ENCODE measurements around the gene PSMC4.

The PSMC4 gene

DNA sequence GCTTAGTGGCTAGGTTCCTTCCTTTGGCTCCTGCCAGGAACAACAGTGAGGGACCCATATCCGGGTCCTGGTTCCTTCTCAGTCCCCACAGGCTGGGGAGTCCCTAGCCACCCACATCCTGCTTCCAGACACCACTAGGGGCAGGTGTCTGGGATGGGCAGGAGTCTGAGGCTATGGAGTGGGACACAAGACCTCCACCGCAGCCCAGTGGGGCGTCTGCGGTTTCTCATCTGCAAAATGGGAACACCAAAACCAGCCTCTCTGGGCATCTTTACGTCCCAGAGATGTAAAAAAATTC, 35.7 kb upstream of the PSMC4 start:
- no peak for TF ChIP-seq ZNF70 (CRISPR knock-in tag; IDR thresholded peaks at IDR 0.05)
- TF ChIP-seq, protein P1, sequence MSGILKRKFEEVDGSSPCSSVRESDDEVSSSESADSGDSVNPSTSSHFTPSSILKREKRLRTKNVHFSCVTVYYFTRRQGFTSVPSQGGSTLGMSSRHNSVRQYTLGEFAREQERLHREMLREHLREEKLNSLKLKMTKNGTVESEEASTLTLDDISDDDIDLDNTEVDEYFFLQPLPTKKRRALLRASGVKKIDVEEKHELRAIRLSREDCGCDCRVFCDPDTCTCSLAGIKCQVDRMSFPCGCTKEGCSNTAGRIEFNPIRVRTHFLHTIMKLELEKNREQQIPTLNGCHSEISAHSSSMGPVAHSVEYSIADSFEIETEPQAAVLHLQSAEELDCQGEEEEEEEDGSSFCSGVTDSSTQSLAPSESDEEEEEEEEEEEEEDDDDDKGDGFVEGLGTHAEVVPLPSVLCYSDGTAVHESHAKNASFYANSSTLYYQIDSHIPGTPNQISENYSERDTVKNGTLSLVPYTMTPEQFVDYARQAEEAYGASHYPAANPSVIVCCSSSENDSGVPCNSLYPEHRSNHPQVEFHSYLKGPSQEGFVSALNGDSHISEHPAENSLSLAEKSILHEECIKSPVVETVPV (CRISPR knock-in tag; IDR thresholded peaks at IDR 0.05) = no peak
- no peak for TF ChIP-seq GLIS3 (CRISPR knock-in tag; IDR thresholded peaks at IDR 0.05)
- TF ChIP-seq TCF4 (CRISPR knock-in tag; IDR thresholded peaks at IDR 0.05; ENCODE audit: borderline replicate concordance) = no peak
- no peak for TF ChIP-seq SNAI2 (CRISPR knock-in tag; IDR thresholded peaks at IDR 0.05)
- no peak for TF ChIP-seq BACH2 (CRISPR knock-in tag; IDR thresholded peaks at IDR 0.05; ENCODE audit: borderline replicate concordance)
- TF ChIP-seq, protein P2, sequence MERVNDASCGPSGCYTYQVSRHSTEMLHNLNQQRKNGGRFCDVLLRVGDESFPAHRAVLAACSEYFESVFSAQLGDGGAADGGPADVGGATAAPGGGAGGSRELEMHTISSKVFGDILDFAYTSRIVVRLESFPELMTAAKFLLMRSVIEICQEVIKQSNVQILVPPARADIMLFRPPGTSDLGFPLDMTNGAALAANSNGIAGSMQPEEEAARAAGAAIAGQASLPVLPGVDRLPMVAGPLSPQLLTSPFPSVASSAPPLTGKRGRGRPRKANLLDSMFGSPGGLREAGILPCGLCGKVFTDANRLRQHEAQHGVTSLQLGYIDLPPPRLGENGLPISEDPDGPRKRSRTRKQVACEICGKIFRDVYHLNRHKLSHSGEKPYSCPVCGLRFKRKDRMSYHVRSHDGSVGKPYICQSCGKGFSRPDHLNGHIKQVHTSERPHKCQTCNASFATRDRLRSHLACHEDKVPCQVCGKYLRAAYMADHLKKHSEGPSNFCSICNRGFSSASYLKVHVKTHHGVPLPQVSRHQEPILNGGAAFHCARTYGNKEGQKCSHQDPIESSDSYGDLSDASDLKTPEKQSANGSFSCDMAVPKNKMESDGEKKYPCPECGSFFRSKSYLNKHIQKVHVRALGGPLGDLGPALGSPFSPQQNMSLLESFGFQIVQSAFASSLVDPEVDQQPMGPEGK (CRISPR knock-in tag; IDR thresholded peaks at IDR 0.05; ENCODE audit: borderline replicate concordance) = no peak
- TF ChIP-seq RARB (CRISPR knock-in tag; IDR thresholded peaks at IDR 0.05) = no peak
- TF ChIP-seq ISL1 (CRISPR knock-in tag; IDR thresholded peaks at IDR 0.05) = no peak
- TF ChIP-seq ZNF565 (CRISPR knock-in tag; conservative IDR thresholded peaks at IDR 0.05; ENCODE audit: low read depth) = no peak
- TF ChIP-seq ESRRG (CRISPR knock-in tag; IDR thresholded peaks at IDR 0.05) = no peak
- no peak for ATAC-seq

DNA sequence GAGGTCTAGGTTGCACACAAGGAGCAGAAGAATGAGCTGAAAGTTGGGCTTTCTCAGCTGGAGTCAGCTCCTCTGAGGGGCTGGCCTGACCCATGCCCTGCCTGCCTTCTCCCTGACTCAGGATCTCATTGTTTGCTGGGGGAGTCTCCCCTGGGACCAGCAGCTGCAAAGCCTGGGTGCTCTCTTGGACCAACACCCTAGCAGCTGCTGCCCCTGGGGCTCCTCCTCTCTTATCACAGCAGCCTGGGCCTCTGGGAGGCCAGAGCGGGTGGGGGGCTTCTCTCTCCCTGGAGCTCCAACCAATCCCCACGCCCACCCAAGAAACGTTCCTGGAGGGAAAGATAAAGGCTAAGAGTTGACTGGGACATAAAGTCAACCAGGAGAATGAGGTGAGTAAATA, 34.9 kb upstream of the PSMC4 start:
- TF ChIP-seq ZFP3 (CRISPR knock-in tag; IDR thresholded peaks at IDR 0.05) = no peak
- TF ChIP-seq, protein P2 (CRISPR knock-in tag; IDR thresholded peaks at IDR 0.05; ENCODE audit: borderline replicate concordance) = no peak
- TF ChIP-seq ESRRG (CRISPR knock-in tag; IDR thresholded peaks at IDR 0.05) = no peak
- no peak for TF ChIP-seq SNAI2 (CRISPR knock-in tag; IDR thresholded peaks at IDR 0.05)
- no peak for TF ChIP-seq BACH2 (CRISPR knock-in tag; IDR thresholded peaks at IDR 0.05; ENCODE audit: borderline replicate concordance)
- no peak for TF ChIP-seq ZC3H10 (CRISPR knock-in tag; IDR thresholded peaks at IDR 0.05)
- no peak for TF ChIP-seq ZNF70 (CRISPR knock-in tag; IDR thresholded peaks at IDR 0.05)
- no peak for TF ChIP-seq TCF4 (CRISPR knock-in tag; IDR thresholded peaks at IDR 0.05; ENCODE audit: borderline replicate concordance)
- no peak for TF ChIP-seq ZFP30 (CRISPR knock-in tag; IDR thresholded peaks at IDR 0.05)
- no peak for TF ChIP-seq CSDC2 (CRISPR knock-in tag; IDR thresholded peaks at IDR 0.05)
- TF ChIP-seq, protein P3, sequence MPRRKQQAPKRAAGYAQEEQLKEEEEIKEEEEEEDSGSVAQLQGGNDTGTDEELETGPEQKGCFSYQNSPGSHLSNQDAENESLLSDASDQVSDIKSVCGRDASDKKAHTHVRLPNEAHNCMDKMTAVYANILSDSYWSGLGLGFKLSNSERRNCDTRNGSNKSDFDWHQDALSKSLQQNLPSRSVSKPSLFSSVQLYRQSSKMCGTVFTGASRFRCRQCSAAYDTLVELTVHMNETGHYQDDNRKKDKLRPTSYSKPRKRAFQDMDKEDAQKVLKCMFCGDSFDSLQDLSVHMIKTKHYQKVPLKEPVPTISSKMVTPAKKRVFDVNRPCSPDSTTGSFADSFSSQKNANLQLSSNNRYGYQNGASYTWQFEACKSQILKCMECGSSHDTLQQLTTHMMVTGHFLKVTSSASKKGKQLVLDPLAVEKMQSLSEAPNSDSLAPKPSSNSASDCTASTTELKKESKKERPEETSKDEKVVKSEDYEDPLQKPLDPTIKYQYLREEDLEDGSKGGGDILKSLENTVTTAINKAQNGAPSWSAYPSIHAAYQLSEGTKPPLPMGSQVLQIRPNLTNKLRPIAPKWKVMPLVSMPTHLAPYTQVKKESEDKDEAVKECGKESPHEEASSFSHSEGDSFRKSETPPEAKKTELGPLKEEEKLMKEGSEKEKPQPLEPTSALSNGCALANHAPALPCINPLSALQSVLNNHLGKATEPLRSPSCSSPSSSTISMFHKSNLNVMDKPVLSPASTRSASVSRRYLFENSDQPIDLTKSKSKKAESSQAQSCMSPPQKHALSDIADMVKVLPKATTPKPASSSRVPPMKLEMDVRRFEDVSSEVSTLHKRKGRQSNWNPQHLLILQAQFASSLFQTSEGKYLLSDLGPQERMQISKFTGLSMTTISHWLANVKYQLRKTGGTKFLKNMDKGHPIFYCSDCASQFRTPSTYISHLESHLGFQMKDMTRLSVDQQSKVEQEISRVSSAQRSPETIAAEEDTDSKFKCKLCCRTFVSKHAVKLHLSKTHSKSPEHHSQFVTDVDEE (CRISPR knock-in tag; IDR thresholded peaks at IDR 0.05) = no peak
- TF ChIP-seq, protein P1 (CRISPR knock-in tag; IDR thresholded peaks at IDR 0.05) = no peak
- no peak for TF ChIP-seq ARNTL (CRISPR knock-in tag; IDR thresholded peaks at IDR 0.05; ENCODE audit: borderline replicate concordance, low read depth)
- TF ChIP-seq PPARA (CRISPR knock-in tag; IDR thresholded peaks at IDR 0.05; ENCODE audit: borderline replicate concordance) = no peak
- ATAC-seq = no peak

DNA sequence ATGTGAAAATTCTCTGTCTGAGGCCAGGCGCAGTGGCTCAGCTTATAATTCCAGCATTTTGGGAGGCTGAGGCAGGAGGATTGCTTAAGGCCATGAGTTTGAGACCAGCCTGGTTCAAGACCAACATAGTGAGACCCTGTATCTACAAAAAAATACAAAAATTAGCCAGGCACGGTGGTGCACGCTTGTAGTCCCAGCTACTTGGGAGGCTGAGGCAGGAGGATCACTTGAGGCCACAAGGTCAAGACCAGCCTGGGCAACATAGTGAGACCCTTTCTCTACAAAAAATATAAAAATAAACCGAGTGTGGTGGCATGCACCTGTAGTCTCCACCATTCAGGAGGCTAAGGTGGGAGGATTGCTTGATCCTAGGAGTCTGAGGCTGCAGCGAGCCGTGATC, 34.3 kb upstream of the PSMC4 start:
- ATAC-seq = no peak
- TF ChIP-seq ZNF70 (CRISPR knock-in tag; IDR thresholded peaks at IDR 0.05) = no peak
- no peak for TF ChIP-seq OSR1 (CRISPR knock-in tag; IDR thresholded peaks at IDR 0.05)

All from SK-N-SH treated with all-trans-retinoic acid at 6 μM for 48 hours (cell line).